Activated CD4-positive, alpha-beta T cell treated with anti-CD3 and anti-CD28 coated beads, Interleukin-2, amount 10 ng/mL, durations not matched to agents 24 days and 14 days (primary cell): ENCODE data around the gene GNB1L. TPM values are rescaled to one million over a fixed set of nuclear protein-coding genes. Genes with fewer than 3 reads are reported as not detected.
"Not testable (repeated sequence)": the region's sequence is repeated elsewhere in the genome, so short reads cannot be mapped to it uniquely, and the experiment has no call there.

Experiments
- DNase-seq: peaks from one replicate; pipeline ENCODE4 v3.0.0; 2022
- H3K27ac Mint-ChIP-seq: one replicate; pipeline ENCODE4 v1.8.0; 2022; ENCODE audit warnings: mild to moderate bottlenecking, mixed read lengths
- H3K27me3 Mint-ChIP-seq: one replicate; pipeline ENCODE4 v1.8.0; 2022; ENCODE audit warnings: mixed read lengths
- H3K36me3 Mint-ChIP-seq: one replicate; pipeline ENCODE4 v1.8.0; 2022; ENCODE audit warnings: low read depth, mild to moderate bottlenecking, mixed read lengths
- H3K4me1 Mint-ChIP-seq: one replicate; pipeline ENCODE4 v1.8.0; 2021; ENCODE audit warnings: mixed read lengths
- H3K4me3 Mint-ChIP-seq: one replicate; pipeline ENCODE4 v1.8.0; 2022; ENCODE audit warnings: mild to moderate bottlenecking, moderate library complexity, mixed read lengths
- H3K9me3 Mint-ChIP-seq: one replicate; pipeline ENCODE4 v1.8.0; 2021; ENCODE audit warnings: mixed read lengths
- intact Hi-C: fragments of 100-400 bp; cut with micrococcal nuclease; formaldehyde crosslinking; loops from one replicate; pipeline ENCODE4 v1.15.1; 2023
- total RNA-seq: library from RNA; stranded (reverse); gene quantifications from 2 replicates; pipeline ENCODE4 v1.2.3, GENCODE V29; 2022

Gene GNB1L
- total RNA-seq, 1 donor from 2014 or later, result 21.4 TPM

DNA sequence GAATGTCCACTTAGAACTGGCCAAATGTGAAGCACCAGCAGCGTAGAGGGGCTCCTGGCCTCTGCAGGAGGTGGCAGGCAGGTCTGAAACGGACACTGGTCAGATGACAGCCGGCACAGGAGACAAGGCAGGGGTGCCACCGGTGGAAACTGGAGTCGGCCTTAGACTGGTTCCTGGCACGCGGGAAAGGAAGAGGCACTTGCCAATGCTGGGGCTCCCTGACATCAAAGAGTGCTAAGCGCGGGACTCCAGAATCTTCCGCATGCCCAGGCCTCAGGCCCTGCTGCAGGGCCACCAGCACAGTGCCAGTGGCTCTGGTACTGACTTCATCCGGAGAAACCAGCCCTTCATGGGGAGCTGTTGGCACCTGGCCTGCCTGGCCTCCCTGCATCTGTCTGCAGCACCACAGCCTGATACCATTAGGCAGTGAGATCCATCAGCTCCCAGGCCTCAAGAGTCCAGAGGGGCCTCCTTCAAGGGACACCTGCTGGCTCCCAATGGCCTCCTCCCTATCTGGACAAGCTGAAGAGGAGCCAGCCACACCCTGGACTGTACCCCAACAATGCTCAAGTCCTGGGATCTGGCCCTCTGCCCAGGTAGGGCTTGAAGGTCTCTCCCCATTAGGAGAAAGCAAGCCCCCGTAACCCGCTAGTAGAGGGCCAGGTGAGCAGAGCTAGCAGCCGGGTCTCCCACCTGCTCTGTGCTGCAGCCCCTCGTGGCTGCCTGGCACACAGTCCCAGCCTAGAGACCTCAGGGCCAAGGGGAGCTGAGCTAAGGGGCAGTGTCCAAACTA is 29.7 kb upstream of the GNB1L start:
- Mint-ChIP-seq H3K4me1 (peaks cover 16% of the 10 kb centered on the region), H3K4me3 (no peak overlapping the region), H3K27me3 (no peaks in the 10 kb centered on the region), H3K36me3 (no peaks in the 10 kb centered on the region), H3K9me3 (no peaks in the 10 kb centered on the region), H3K27ac (no peak overlapping the region)
- no peak for DNase-seq
- intact Hi-C loops, result no loop called here

DNA sequence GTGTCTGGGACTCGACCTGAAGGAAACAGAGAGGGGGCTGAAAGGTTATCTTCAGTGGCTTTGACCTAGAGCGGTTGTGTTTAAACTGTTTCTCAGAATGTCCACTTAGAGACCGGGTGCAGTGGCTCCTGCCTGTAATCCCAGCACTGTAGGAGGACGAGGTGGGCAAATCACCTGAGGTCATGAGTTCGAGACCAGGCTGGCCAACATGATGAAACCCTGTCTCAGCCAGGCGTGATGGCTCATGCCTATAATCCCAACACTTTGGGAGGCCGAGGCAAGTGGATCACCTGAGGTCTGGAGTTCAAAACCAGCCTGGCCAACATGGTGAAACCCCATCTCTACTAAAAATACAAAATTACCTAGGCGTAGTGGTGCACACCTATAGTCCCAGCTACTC is 28.8 kb upstream of the GNB1L start:
- H3K9me3 Mint-ChIP-seq, H3K27ac Mint-ChIP-seq, intact Hi-C loops, H3K27me3 Mint-ChIP-seq, H3K4me3 Mint-ChIP-seq, H3K36me3 Mint-ChIP-seq, DNase-seq: not testable (repeated sequence)
- H3K4me1 Mint-ChIP-seq, result peaks cover 16% of the 10 kb centered on the region

DNA sequence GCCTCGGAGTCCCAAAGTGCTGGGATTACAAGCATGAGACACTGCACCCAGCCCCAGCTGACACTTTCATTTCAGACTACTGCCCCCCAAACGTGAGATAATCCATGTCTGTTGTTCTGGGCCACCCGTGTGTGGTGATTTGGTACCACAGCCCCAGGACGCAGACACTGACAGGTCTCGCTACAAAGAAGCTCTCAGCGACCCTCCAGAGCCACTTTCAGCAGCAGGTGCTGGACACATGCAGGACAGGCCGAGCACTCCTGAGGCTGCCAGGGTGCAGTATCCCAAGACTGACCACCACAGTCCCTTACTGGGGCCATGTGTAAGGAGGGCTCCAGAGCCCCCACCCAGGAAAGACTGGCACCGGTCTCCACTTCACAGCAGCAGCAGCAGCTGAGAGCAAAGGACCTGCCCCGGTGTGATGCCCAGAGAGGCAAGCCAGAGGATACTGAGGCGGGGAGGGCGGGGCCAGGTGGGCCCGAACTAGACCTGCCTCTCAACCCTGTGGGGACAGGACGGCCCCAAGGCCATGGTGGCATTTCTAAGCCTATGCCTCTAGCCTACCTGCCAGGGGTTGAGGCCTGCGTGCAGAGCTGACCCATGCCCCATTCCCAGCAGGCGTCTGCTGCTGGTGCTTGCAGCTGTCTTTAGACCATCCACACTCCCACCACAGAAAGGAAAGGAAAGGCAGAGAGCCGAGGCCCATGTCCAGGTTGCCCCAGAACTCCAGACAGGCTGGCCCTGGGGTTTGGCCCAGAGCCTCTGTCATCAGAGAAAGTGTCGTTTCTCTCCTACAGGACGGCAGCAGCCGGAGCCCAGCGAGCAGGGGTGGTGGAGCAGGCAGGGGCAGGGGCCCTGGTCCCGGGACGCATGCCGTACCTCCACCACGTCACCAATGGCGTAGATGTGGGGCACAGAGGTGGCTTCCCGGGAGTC is 28.0 kb upstream of the GNB1L start:
- H3K9me3 Mint-ChIP-seq, result no peaks in the 10 kb centered on the region
- intact Hi-C loops, result no loop called here
- DNase-seq, result no peak
- no peak overlapping the region for H3K4me3 Mint-ChIP-seq
- H3K36me3 Mint-ChIP-seq, result no peaks in the 10 kb centered on the region
- no peaks in the 10 kb centered on the region for H3K27me3 Mint-ChIP-seq
- peaks cover 16% of the 10 kb centered on the region for H3K4me1 Mint-ChIP-seq
- H3K27ac Mint-ChIP-seq, result no peak overlapping the region

DNA sequence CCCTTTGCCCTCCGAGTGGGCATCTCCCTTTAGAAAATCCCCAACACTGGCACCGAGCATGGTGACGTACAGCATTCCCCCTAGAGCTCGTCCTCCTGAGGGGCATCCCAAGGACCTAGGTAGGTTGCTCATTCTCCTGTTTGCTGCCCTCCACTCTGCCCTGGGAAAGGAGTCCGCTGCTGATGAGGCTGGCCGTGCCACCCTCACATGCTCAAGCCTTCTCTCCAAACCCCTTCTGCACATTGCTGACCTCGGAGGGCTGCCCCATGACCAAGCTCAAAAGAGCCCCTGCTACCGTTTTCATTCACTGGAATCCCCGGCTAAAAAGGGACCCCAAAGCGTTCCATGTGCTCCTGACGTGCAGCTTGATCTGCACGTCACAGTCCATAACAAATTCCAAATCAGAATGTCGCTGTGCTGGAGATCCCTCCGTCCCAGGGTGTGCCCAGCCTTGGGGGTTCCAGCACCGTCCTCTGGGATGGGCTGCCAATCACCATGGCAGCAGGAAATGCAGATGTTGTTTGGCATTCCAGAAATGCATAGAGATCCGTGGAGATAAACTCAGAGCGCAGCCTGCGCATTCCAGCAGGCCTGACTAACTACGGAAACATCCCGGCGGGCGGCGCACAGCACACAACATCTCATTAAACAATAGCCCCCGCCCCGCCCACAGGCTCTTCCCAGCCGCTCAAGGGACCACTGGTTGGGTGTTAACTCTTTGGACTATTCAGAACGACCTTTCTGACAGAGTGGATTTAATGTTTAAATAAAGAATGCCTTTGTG is 26.3 kb upstream of the GNB1L start:
- Mint-ChIP-seq H3K4me1 (peaks cover 4% of the 10 kb centered on the region), H3K36me3 (no peaks in the 10 kb centered on the region), H3K9me3 (no peaks in the 10 kb centered on the region), H3K4me3 (no peak overlapping the region), H3K27me3 (no peaks in the 10 kb centered on the region), H3K27ac (no peak overlapping the region)
- no peak for DNase-seq
- intact Hi-C loops, result no loop called here

DNA sequence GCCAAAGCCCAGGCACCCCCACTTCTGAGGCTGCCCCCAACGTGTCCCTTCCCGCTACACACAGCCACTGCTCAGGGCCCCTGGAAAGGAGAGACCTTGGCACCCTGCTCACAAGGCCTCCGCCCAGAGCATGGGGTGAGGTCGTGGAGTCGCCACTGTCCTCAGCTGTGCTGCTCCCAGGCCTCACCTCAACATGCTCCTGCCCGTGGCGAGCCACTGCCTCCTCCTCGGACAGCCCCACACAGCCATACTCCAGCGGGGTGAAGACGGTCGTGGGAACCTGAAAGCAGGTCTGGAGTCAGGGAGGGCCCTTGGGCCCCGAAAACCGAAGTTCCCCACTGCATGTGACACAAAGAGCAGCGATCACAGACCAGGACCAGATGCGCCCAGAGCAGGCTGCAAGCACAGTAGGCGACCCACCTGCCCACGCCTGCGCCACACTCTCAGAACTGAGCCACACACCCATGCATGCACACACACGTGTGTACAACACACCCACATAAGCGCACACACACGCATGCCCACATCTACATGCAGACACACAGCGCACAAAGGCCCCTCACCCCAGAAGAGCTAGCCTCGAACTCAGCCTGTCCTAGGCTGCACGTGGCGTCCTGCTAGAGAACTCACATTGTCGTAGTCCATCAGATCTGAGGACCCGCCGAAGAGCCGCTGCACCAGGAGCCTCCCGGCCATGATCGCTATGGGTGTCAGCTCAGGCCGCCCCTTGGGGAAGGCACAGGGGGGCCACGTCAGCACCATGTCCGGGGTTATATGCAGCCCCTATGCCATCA is 25.5 kb upstream of the GNB1L start:
- Mint-ChIP-seq H3K27ac (no peak overlapping the region), H3K4me1 (no peaks in the 10 kb centered on the region), H3K27me3 (no peaks in the 10 kb centered on the region), H3K4me3 (no peak overlapping the region), H3K9me3 (no peaks in the 10 kb centered on the region), H3K36me3 (no peaks in the 10 kb centered on the region)
- intact Hi-C loops, result no loop called here
- no peak for DNase-seq

DNA sequence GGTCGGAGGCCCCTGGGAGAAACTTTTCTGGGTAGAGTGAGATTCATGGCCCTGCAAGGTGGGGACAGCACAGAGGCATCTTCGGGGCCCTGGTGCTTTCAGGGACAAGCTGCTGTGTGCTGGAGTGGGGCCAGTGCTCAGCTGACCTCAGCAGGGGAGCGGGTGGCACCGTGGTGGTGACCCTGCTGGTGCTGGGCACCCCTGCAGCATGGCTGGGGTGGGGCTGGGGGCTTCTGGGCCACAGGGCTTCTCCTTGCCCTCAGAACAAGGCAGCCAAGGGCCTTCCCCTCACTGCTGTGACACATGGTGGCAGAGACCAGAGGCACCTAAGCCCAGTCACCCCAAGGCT is 24.9 kb upstream of the GNB1L start:
- no peak overlapping the region for H3K27ac Mint-ChIP-seq
- DNase-seq, result no peak

DNA sequence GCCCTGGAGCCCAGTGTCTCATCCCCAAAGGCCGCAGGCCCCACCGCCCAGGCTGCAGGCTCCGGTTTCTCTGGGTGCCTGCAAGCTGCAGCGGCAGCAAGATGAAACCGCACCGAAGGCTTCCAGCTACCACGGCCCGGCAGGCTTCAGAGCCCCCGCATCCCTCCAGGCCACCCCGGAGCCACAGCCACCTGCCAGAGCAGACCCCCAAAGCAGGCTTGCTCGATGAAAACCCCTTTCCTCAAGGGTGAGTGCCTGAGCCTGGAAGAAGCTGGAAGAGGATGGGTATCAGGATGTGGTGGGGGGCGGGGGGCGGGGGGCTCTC is 24.5 kb upstream of the GNB1L start:
- H3K4me3 Mint-ChIP-seq, result no peak overlapping the region
- no peak for DNase-seq
- no peaks in the 10 kb centered on the region for H3K36me3 Mint-ChIP-seq
- intact Hi-C loops, result no loop called here
- H3K9me3 Mint-ChIP-seq, result no peaks in the 10 kb centered on the region
- H3K4me1 Mint-ChIP-seq, result peaks cover 4% of the 10 kb centered on the region
- H3K27ac Mint-ChIP-seq, result no peak overlapping the region
- no peaks in the 10 kb centered on the region for H3K27me3 Mint-ChIP-seq

More for the DNA sequence above, 24.9 kb upstream of the GNB1L start:
- Mint-ChIP-seq H3K9me3 (no peaks in the 10 kb centered on the region), H3K27me3 (no peaks in the 10 kb centered on the region), H3K4me3 (no peak overlapping the region), H3K4me1 (no peaks in the 10 kb centered on the region), H3K36me3 (no peaks in the 10 kb centered on the region)
- intact Hi-C loops, result no loop called here

DNA sequence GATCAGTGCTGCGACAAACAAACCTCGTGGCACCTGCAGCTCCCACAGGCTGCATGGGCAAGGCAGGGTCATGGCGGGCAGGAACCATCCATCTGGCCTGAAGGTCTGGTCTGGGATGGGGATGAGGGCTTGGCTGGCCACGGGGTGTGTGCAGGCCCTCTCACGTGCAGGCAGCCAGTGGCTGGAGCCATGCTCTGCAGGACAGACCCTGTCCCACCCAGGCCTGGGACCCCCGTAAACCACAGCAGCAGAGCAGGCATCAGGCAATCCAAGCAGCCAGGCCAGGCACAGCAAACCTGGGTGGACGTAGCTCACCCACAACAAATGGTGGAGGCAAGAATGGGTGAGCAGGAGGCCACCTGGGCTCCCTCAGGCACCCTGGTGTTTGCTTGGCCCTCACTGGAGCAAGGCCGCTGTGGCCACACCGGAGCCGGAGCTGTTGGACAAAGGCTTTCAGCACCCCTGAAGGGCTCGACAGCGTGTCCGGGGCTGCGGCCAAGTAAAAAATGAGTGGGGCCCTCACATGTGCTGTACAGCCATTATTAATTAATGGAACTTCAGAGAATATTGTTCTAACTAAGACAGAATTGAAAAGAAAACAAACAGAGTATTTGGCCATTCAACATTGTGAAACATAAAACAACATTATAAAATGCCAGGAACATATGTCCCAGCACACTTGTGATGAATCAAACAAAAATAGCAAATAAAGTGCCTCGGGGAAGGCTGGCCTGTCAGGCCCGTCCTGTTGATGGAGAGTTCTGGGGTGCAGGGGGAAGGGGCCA is 24.0 kb upstream of the GNB1L start:
- H3K27me3 Mint-ChIP-seq, result no peaks in the 10 kb centered on the region
- H3K36me3 Mint-ChIP-seq, result no peaks in the 10 kb centered on the region
- no peaks in the 10 kb centered on the region for H3K9me3 Mint-ChIP-seq
- no peak overlapping the region for H3K4me3 Mint-ChIP-seq
- no peak overlapping the region for H3K27ac Mint-ChIP-seq
- DNase-seq, result no peak
- peaks cover 7% of the 10 kb centered on the region for H3K4me1 Mint-ChIP-seq
- intact Hi-C loops, result no loop called here

DNA sequence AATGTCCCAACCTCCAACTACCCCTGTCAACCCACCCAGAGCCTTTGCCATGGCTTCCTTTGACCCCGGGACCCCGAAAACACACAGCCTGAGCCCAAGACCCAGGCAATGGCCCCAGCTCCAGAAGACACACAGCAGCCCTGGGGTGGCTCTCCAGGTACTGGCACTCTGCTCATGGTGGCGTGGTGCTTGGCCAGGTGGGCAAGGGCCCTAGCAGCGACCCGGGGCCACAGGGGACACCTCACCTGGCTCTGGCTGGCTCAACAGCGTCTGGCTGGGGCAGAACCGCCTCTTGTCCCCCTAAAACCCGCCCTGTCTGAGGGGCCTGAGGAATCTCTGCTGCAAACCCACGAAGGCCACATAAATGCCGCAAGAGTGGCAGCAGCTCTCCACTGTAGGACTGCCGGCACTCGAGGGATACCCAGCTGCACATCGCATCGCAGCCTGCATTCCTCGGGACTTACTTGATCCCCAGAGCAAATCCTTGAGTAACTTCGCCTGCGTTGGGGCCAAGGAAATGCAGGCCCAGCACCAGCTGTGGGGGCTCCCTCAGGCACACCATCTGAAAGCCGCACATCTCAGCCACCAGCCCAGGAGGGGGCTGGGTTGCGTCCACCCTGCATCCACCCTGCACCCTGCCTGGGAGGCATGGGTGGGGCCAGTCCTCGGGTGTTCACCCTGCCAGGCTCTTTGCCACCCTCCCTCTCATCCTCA is 23.1 kb upstream of the GNB1L start:
- Mint-ChIP-seq H3K27ac (no peak overlapping the region), H3K36me3 (no peaks in the 10 kb centered on the region)

DNA sequence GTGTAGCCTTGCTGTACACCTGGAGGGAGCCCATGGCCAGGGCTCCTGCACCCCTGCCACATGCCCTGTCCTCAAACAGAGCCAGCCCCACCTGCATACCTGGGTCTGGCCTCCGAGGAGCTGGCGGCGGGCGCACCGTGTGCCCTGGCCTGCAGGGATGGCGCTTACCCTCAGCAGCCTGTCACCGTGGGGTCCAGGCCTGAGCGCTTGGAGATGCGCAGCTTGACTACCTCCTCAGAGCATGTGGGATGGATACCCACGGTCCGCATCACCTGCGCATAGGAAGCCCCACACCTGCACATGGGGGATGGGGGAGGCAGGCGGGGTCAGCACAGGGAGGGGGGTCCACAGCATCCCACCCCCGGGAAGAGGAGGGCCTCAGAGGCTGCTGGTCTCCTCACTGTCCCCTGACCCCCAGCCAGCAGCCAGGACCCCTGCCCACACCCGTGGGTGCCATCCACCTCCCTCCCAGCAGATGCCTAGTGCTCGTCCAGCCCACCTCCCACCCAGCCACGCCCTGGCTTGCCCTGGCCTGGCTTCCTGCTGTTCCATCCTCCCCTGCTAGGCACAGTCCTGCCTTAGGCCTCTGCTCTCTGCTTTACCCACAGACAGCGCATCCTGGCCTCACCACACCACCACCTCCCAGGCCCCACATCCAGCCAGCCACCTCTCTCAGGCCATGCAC is 22.4 kb upstream of the GNB1L start:
- no peaks in the 10 kb centered on the region for H3K9me3 Mint-ChIP-seq
- H3K27me3 Mint-ChIP-seq, result no peaks in the 10 kb centered on the region
- no peak overlapping the region for H3K27ac Mint-ChIP-seq
- H3K4me1 Mint-ChIP-seq, result peaks cover 7% of the 10 kb centered on the region
- DNase-seq, result no peak
- no peaks in the 10 kb centered on the region for H3K36me3 Mint-ChIP-seq
- intact Hi-C loops, result no loop called here
- no peak overlapping the region for H3K4me3 Mint-ChIP-seq

More for the DNA sequence above, 23.1 kb upstream of the GNB1L start:
- H3K4me3 Mint-ChIP-seq, result no peak overlapping the region
- no peaks in the 10 kb centered on the region for H3K9me3 Mint-ChIP-seq
- intact Hi-C loops, result no loop called here
- no peaks in the 10 kb centered on the region for H3K27me3 Mint-ChIP-seq
- no peak for DNase-seq
- H3K4me1 Mint-ChIP-seq, result peaks cover 7% of the 10 kb centered on the region

DNA sequence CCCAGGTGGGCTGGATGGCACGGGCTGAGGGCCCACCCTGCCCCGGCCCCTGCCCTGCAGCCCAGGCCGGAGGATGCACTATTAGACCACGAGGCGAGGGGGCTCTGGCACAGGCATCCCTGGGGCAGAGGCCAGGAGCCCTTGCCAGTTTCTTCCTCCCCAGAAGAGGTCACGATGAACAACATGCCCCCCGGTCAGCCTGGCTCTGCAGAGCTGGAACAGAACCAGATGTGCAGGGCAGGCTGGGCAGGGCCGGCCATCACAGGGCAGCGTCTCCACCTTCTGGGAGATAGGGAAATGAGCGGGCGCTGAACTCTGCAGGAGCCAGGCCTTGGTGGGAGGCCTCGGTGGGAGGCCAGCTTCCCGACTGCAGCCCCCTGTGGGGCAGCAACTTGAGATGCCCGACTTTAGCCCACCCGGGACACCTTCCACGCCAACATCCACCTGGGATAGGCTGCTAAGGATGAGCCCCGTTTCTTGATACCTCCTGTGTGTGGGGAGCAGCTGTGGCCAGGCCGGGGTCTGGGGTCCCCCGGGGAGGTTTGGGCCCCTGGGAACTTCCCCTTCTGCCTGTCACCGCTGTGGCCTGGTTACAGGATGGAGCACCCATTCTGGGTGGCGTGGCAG is 21.8 kb upstream of the GNB1L start:
- H3K9me3 Mint-ChIP-seq, result no peaks in the 10 kb centered on the region
- H3K27ac Mint-ChIP-seq, result no peak overlapping the region
- no peak for DNase-seq
- peaks cover 7% of the 10 kb centered on the region for H3K4me1 Mint-ChIP-seq
- H3K27me3 Mint-ChIP-seq, result no peaks in the 10 kb centered on the region
- no peaks in the 10 kb centered on the region for H3K36me3 Mint-ChIP-seq
- H3K4me3 Mint-ChIP-seq, result no peak overlapping the region
- intact Hi-C loops, result no loop called here
